ENCODE data around the gene FZD10.

DNA sequence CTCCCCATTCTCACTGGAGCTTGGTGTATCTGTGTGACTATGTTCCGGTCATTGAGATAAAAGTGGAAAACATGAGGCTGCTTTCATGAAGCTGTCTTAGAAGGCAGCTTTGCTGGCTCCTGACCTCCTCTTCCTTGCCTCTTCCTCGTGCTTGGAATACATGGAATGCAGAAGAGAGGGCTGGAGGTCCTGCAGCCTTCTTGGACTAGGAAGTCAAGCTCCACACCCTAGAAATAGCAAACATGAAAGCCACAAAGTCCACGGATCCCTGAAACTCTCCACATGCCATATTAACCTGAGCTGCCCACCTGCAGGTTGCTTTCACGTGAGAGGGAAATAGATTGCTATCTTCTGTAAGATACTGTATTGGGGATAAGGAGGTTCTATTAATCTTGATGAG lies 51.0 kb downstream of the FZD10 start:
- TF ChIP-seq CTCF (optimal IDR thresholded peaks at IDR 0.05 in 1 of 3, IDR thresholded peaks at IDR 0.05 in 1 of 3, conservative IDR thresholded peaks at IDR 0.05 in 1 of 3; ENCODE audit: extremely low read depth in 1 of 3, insufficient read depth in 2 of 3, low read length in 3 of 3) (no peak), EZH2 (IDR thresholded peaks at IDR 0.05; ENCODE audit: low read length) (no peak)

All from keratinocyte (primary cell).